ENCODE data around the gene STK24.

DNA sequence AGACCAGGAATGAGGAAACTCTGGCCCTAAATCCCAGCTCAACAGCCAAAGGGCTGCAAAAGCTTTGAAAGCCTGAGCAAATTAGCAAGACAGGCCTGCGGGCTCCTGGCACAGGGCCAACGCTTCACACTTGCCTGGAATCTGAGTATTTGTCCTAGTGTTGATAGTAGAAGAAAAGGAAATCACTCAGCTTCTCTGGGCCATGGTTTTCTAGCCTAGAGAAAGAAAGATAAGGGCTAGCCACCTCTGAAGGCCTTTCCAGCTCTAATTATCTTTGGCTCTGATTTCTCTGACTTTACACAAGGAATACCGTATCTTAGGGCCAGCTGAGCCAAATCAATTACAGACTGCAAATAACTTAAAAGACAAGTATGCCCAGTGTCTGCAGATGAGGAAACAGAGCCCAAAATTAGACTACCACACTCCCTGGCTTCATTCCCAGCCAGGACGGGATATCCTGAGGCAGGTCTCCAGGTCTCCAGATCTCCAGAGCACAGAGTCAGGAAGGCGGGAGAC lies 69.6 kb downstream of the STK24 start:
- no peak for TF ChIP-seq EZH2phosphoT487 (IDR thresholded peaks at IDR 0.05; ENCODE audit: borderline replicate concordance, low read depth, low read length)
- TF ChIP-seq, protein P1, sequence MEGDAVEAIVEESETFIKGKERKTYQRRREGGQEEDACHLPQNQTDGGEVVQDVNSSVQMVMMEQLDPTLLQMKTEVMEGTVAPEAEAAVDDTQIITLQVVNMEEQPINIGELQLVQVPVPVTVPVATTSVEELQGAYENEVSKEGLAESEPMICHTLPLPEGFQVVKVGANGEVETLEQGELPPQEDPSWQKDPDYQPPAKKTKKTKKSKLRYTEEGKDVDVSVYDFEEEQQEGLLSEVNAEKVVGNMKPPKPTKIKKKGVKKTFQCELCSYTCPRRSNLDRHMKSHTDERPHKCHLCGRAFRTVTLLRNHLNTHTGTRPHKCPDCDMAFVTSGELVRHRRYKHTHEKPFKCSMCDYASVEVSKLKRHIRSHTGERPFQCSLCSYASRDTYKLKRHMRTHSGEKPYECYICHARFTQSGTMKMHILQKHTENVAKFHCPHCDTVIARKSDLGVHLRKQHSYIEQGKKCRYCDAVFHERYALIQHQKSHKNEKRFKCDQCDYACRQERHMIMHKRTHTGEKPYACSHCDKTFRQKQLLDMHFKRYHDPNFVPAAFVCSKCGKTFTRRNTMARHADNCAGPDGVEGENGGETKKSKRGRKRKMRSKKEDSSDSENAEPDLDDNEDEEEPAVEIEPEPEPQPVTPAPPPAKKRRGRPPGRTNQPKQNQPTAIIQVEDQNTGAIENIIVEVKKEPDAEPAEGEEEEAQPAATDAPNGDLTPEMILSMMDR (conservative IDR thresholded peaks at IDR 0.05; ENCODE audit: low read length), result no peak

Data from OCI-LY7 (cell line).